ELR (cell line): ENCODE measurements around the gene NELFE.
A peak's percentile ranks its signal among the peaks of the same experiment; 100 is the strongest.
"Not testable (repeated sequence)": the region's sequence is repeated elsewhere in the genome, so short reads cannot be mapped to it uniquely, and the experiment has no call there.

Experiments used
- DNase-seq: peaks from one replicate; pipeline ENCODE4 v3.0.0-alpha.2; 2015; ENCODE audit warnings: low read depth

The NELFE gene

GRCh38 chr6:31919624-31920303 is 39.0 kb downstream of the NELFE start:
- DNase-seq: no peak

DNA sequence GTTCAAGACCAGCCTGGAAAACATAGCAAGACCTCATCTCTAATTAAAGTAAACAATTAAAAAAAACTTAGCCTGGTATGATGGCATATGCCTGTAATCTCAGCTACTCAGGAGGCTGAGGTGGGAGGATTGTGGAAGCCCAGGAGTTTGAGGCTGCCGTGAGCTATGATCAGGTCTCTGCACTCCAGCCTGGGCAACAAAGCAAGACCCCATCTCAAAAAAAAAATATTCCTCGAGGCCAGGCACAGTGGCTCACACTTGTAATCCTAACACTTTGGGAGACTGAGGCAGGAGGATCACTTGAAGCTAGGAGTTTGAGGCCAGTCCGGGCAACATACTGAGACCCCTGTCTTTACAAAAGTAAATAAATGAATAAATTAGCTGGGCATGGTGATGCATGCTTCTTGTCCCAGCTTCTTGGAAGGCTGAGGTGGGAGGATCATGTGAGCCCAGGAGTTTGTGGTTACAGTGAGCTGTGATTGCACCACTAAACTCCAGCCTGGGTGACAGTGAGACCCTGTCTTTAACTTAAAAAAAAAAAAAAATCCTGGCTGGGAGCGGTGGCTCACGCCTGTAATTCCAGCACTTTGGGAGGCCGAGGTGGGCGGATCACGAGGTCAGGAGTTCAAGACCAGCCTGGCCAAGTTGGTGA is 40.6 kb downstream of the NELFE start:
- DNase-seq: no peak

- DNase-seq: no peak
Observed at GRCh38 chr6:31915756-31916155, 43.0 kb downstream of the NELFE start.

GRCh38 chr6:31915351-31915750 is 43.4 kb downstream of the NELFE start:
- no peak for DNase-seq

- DNase-seq: no peak
Observed at GRCh38 chr6:31911826-31912585, 46.8 kb downstream of the NELFE start.

DNA sequence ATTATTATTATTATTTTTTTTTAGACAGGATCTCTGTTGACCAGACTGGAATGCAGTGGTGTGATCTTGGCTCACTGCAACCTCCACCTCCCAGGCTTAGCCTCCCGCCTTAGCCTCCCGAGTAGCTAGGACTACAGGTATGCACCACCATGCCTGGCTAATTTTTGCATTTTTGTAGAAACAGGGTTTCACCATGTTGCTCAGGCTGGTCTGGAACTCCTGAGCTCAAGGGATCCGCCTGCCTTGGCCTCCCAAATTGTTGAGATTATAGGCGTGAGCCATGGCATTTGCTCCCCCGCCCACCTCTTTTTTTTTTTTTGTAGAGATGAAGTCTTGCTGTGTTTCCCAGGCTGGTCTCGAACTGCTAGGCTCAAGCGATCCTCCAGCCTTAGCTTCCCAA is 49.5 kb downstream of the NELFE start:
- DNase-seq: not testable (repeated sequence)

DNA sequence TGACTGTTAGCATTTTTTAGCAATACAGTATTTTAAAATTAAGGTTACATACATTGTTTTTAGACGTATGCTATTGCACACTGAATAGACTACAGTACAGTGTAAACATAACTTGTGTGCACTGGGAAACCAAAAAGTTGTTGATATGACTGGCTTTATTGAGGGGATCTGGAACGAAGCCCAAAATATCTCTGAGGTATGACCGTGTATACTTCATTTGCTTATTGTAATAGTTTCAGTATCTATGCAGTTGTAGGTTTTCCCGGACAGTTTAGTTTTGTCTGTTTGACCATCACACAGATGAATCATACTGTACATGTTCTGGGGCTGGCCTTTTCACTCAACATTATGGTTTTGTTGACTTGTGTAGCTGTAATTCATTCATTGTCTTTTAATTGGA is 50.0 kb downstream of the NELFE start:
- DNase-seq: peak; percentile 77

- DNase-seq: not testable (repeated sequence)
Observed at GRCh38 chr6:31908255-31908654, 50.5 kb downstream of the NELFE start.

DNA sequence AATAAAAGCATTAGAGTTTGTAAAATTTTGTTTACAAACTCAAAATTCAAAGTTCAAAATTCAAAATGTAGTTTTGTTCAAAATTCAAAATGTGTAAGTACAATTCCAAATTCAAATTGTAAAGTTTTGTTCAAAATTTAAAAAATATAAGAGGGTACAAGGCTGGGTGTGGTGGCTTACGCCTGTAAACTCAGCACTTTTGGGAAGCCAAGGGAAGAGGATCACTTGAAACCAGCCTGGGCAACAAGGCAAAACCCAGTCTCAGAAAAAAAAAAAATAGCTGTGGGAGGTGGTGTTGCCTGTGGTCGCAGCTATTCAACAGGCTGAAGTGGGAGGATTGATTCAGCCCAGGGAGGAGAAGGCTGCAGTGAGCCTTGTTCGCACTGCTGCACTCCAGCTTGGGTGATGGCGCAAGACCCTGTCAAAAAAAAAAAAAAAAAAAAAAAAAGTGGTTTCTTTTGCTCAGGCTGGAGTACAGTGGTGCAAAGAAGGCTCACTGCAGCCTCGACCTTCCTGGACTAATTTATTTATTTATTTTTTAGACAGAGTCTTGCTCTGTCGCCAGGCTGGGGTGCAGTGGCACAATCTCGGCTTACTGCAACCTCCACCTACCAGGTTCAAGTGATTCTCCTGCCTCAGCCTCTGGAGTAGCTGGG is 51.5 kb downstream of the NELFE start:
- peak; percentile 58 for DNase-seq

- not testable (repeated sequence) for DNase-seq
Observed at GRCh38 chr6:31906727-31907126, 52.0 kb downstream of the NELFE start.

GRCh38 chr6:31906122-31906521 is 52.6 kb downstream of the NELFE start:
- no peak for DNase-seq

- no peak for DNase-seq
Observed at GRCh38 chr6:31905041-31905440, 53.7 kb downstream of the NELFE start.

GRCh38 chr6:31903957-31904356 is 54.8 kb downstream of the NELFE start:
- DNase-seq: no peak
